Measurements from ENCODE around the gene SLC17A1.

SLC17A1 gene

DNA sequence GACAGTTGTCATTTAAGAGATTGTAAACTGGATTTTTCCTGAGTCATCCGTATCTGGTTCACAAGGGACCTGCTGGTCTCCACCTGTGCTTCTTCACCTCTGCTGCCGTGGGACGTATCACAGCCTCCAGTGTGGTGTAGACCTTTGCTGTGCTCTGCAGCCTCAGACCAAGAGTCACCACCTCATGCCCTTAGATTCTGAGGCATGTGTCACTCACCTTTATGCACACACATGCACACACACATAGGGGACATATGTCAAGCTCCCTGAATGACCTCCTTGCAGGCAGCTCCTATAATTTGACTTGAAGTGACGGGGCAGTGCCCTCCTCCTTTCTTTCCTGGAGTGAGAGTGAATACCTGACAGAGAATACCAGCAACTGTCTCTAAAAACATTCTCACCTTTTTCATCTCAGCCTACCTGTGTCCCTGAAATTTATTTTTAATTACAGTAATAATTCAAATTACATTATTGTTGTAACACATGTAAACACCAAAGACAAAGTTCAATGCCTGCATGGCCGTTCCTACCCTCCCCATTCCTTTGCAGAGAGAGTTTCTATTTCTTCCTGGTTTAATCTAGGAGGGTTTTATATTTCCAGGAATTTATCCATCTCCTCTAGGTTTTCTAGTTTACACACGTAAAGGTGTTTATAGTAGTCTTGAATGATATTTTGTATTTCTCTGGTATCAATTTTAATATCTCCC, 73.8 kb downstream of the SLC17A1 start:
- H3K4me2 ChIP-seq (ENCODE audit: low read depth, low read length) = no peak overlapping the region
- H4K20me1 ChIP-seq (ENCODE audit: insufficient read depth, low read length) = no peaks in the 10 kb centered on the region
- no peaks in the 10 kb centered on the region for H3K4me1 ChIP-seq (ENCODE audit: low read length)
- H3K79me2 ChIP-seq (ENCODE audit: low read length) = no peaks in the 10 kb centered on the region
- H3K27ac ChIP-seq (ENCODE audit: low read length) = no peak overlapping the region
- no peak for TF ChIP-seq EZH2phosphoT487 (IDR thresholded peaks at IDR 0.05; ENCODE audit: low read length)
- no peak for TF ChIP-seq EZH2 (optimal IDR thresholded peaks at IDR 0.05; ENCODE audit: low read depth, low read length)
- TF ChIP-seq, protein P1, sequence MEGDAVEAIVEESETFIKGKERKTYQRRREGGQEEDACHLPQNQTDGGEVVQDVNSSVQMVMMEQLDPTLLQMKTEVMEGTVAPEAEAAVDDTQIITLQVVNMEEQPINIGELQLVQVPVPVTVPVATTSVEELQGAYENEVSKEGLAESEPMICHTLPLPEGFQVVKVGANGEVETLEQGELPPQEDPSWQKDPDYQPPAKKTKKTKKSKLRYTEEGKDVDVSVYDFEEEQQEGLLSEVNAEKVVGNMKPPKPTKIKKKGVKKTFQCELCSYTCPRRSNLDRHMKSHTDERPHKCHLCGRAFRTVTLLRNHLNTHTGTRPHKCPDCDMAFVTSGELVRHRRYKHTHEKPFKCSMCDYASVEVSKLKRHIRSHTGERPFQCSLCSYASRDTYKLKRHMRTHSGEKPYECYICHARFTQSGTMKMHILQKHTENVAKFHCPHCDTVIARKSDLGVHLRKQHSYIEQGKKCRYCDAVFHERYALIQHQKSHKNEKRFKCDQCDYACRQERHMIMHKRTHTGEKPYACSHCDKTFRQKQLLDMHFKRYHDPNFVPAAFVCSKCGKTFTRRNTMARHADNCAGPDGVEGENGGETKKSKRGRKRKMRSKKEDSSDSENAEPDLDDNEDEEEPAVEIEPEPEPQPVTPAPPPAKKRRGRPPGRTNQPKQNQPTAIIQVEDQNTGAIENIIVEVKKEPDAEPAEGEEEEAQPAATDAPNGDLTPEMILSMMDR (IDR thresholded peaks at IDR 0.05; ENCODE audit: low read length) = no peak
- H3K27me3 ChIP-seq (replicated peaks; ENCODE audit: insufficient read depth, low read length) = no peaks in the 10 kb centered on the region
- H3K4me3 ChIP-seq (ENCODE audit: low read length) = no peak overlapping the region
- H3K36me3 ChIP-seq (replicated peaks; ENCODE audit: insufficient read depth, low read length) = no peaks in the 10 kb centered on the region
- H3K9ac ChIP-seq (ENCODE audit: low read length) = no peak overlapping the region
- H2AFZ ChIP-seq (ENCODE audit: low read length) = no peak overlapping the region
- no peaks in the 10 kb centered on the region for H3K9me3 ChIP-seq (replicated peaks; ENCODE audit: insufficient read depth, low read length)
- DNase-seq = no peak
- H3F3A ChIP-seq (ENCODE audit: insufficient read depth, low read length) = no peaks in the 10 kb centered on the region
- H3K9me2 ChIP-seq (replicated peaks; ENCODE audit: insufficient read depth, low read length) = no peaks in the 10 kb centered on the region

DNA sequence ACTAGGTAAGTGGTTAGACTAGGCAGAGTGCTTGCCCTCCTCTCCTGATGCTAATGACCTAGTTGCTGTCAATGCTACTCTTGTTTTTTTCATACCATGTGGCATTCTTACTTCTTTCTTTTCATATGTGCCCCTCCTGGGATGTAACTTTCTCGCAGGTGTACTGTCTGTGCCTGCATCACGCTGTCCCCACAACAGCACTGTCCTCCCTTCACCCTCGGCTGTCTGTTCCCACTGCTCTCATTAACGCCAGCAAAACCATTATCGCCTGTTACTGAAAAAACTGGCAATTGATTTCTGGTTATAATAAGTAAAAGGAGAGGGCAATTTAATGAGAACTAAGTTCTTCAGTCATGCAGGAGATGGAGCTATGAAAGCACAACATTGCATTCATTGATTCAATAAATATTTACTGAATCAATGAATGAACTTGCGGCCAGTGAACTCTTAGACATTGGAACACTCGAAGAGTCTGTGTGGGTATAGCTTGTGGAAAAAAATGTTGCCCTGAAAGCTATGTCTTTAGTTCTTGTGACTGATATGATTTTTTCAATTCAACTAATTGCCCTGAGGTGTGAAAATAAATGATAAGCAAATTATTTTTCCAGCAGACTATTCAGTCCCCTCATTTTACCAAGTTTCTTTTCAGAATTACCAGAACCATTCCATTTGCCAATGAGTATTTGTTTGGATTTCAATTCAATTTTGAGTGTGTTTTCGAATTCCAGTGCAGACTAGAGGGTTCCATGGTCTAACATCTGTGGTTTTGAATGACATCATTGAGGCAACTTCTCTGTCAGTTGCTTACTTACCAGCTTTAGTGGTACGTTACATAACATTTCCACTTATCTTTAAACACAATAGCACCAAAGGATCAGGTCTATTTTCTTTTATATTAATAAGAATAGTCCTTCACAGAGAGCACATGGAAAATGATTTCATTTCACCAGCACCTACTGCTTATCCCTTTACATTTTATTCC, 75.2 kb downstream of the SLC17A1 start:
- H3F3A ChIP-seq (ENCODE audit: insufficient read depth, low read length) = no peaks in the 10 kb centered on the region
- no peaks in the 10 kb centered on the region for H3K27me3 ChIP-seq (replicated peaks; ENCODE audit: insufficient read depth, low read length)
- H3K36me3 ChIP-seq (replicated peaks; ENCODE audit: insufficient read depth, low read length) = no peaks in the 10 kb centered on the region
- H2AFZ ChIP-seq (ENCODE audit: low read length) = no peak overlapping the region
- H3K9me2 ChIP-seq (replicated peaks; ENCODE audit: insufficient read depth, low read length) = no peaks in the 10 kb centered on the region
- DNase-seq = no peak
- H3K4me2 ChIP-seq (ENCODE audit: low read depth, low read length) = no peak overlapping the region
- H4K20me1 ChIP-seq (ENCODE audit: insufficient read depth, low read length) = no peaks in the 10 kb centered on the region
- H3K4me1 ChIP-seq (ENCODE audit: low read length) = no peaks in the 10 kb centered on the region
- no peak overlapping the region for H3K4me3 ChIP-seq (ENCODE audit: low read length)
- H3K79me2 ChIP-seq (ENCODE audit: low read length) = no peaks in the 10 kb centered on the region
- H3K27ac ChIP-seq (ENCODE audit: low read length) = no peak overlapping the region
- H3K9me3 ChIP-seq (replicated peaks; ENCODE audit: insufficient read depth, low read length) = no peaks in the 10 kb centered on the region
- H3K9ac ChIP-seq (ENCODE audit: low read length) = no peak overlapping the region
- TF ChIP-seq EZH2 (optimal IDR thresholded peaks at IDR 0.05; ENCODE audit: low read depth, low read length) = no peak
- TF ChIP-seq, protein P1 (IDR thresholded peaks at IDR 0.05; ENCODE audit: low read length) = no peak
- TF ChIP-seq EZH2phosphoT487 (IDR thresholded peaks at IDR 0.05; ENCODE audit: low read length) = no peak

DNA sequence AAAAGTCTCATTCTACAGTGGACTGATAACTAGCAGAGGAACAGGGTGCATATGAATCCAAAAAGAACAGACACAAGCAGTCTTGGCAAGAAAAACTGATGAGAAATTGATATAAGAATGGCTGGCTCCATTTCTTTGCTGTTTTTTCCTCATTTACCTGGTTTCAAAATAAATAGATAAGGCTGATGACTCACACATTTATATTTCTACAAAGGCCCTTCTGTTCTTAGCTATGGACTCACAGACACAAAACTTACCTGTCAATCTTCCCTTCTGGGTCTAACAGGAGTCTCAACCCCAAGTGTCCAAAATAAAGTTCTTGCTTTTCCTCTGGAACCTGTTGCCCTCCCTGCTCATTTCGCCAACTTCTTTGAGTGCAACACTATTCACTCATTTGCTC, 76.4 kb downstream of the SLC17A1 start:
- H3K27ac ChIP-seq (ENCODE audit: low read length) = no peak overlapping the region
- no peaks in the 10 kb centered on the region for H3K79me2 ChIP-seq (ENCODE audit: low read length)
- H3K4me1 ChIP-seq (ENCODE audit: low read length) = no peaks in the 10 kb centered on the region
- DNase-seq = no peak
- H4K20me1 ChIP-seq (ENCODE audit: insufficient read depth, low read length) = no peaks in the 10 kb centered on the region
- H3K36me3 ChIP-seq (replicated peaks; ENCODE audit: insufficient read depth, low read length) = no peaks in the 10 kb centered on the region
- H2AFZ ChIP-seq (ENCODE audit: low read length) = no peak overlapping the region
- no peak overlapping the region for H3K4me2 ChIP-seq (ENCODE audit: low read depth, low read length)
- H3K9me2 ChIP-seq (replicated peaks; ENCODE audit: insufficient read depth, low read length) = no peaks in the 10 kb centered on the region
- TF ChIP-seq, protein P1 (IDR thresholded peaks at IDR 0.05; ENCODE audit: low read length) = no peak
- no peak for TF ChIP-seq EZH2phosphoT487 (IDR thresholded peaks at IDR 0.05; ENCODE audit: low read length)
- no peak for TF ChIP-seq EZH2 (optimal IDR thresholded peaks at IDR 0.05; ENCODE audit: low read depth, low read length)
- no peaks in the 10 kb centered on the region for H3K27me3 ChIP-seq (replicated peaks; ENCODE audit: insufficient read depth, low read length)
- H3K9me3 ChIP-seq (replicated peaks; ENCODE audit: insufficient read depth, low read length) = no peaks in the 10 kb centered on the region
- no peak overlapping the region for H3K9ac ChIP-seq (ENCODE audit: low read length)
- H3K4me3 ChIP-seq (ENCODE audit: low read length) = no peak overlapping the region
- H3F3A ChIP-seq (ENCODE audit: insufficient read depth, low read length) = no peaks in the 10 kb centered on the region
